ENCODE results near the gene OR1J4. TPM values are rescaled to one million over a fixed set of nuclear protein-coding genes. Genes with fewer than 3 reads are reported as not detected.

The OR1J4 gene
- total RNA-seq, 4 donors from 2014 or later, result not detected

GRCh38 chr9:122551371-122551770, 32.4 kb downstream of the OR1J4 start:
- no peak overlapping the region for H3K4me3 ChIP-seq
- H3K9me3 ChIP-seq, result no peaks in the 10 kb centered on the region
- DNase-seq, result no peak
- TF ChIP-seq CTCF (IDR thresholded peaks at IDR 0.05) (no peak), POLR2A (IDR thresholded peaks at IDR 0.05) (no peak)
- H3K27me3 ChIP-seq, result no peaks in the 10 kb centered on the region
- H3K27ac ChIP-seq, result no peak overlapping the region
- no peaks in the 10 kb centered on the region for H3K4me1 ChIP-seq
- no peaks in the 10 kb centered on the region for H3K36me3 ChIP-seq

- Histone ChIP-seq H3K9me3 (no peaks in the 10 kb centered on the region), H3K4me3 (no peak within 1 kb of the TSS), H3K36me3 (no peaks in the 10 kb centered on the region), H3K4me1 (no peaks in the 10 kb centered on the region), H3K27ac (no peak within 1 kb of the TSS), H3K27me3 (no peaks in the 10 kb centered on the region)
- TF ChIP-seq CTCF (IDR thresholded peaks at IDR 0.05) (no peak), POLR2A (IDR thresholded peaks at IDR 0.05) (no peak)
- DNase-seq, result no peak
Measured at GRCh38 chr9:122552812-122553211, 33.9 kb downstream of the OR1J4 start, which contains the start of gene OR1N2. Gene OR1N2, plus strand, starts transcription at chr9:122553112. Its CDS starts 100 bp downstream, at chr9:122553212.

- no peak for TF ChIP-seq CTCF (IDR thresholded peaks at IDR 0.05)
- no peaks in the 10 kb centered on the region for H3K9me3 ChIP-seq
- H3K27me3 ChIP-seq, result no peaks in the 10 kb centered on the region
- no peak for DNase-seq
- no peaks in the 10 kb centered on the region for H3K36me3 ChIP-seq
- H3K4me1 ChIP-seq, result no peaks in the 10 kb centered on the region
- no peak overlapping the region for H3K4me3 ChIP-seq
- H3K27ac ChIP-seq, result no peak overlapping the region
Measured at GRCh38 chr9:122561446-122561845, 42.5 kb downstream of the OR1J4 start.

- Histone ChIP-seq H3K27me3 (no peaks in the 10 kb centered on the region), H3K36me3 (no peaks in the 10 kb centered on the region), H3K4me3 (no peak overlapping the region), H3K9me3 (no peaks in the 10 kb centered on the region), H3K4me1 (no peaks in the 10 kb centered on the region), H3K27ac (no peak overlapping the region)
- TF ChIP-seq POLR2A (IDR thresholded peaks at IDR 0.05) (no peak), CTCF (IDR thresholded peaks at IDR 0.05) (no peak)
- DNase-seq, result no peak
Measured at GRCh38 chr9:122562134-122562760, 43.3 kb downstream of the OR1J4 start.

GRCh38 chr9:122567901-122568300, 49.0 kb downstream of the OR1J4 start:
- no peak for DNase-seq
- H3K27ac ChIP-seq, result no peak overlapping the region

More at GRCh38 chr9:122567901-122568300, 49.0 kb downstream of the OR1J4 start:
- TF ChIP-seq POLR2A (IDR thresholded peaks at IDR 0.05), result no peak
- Histone ChIP-seq H3K36me3 (no peaks in the 10 kb centered on the region), H3K27me3 (no peaks in the 10 kb centered on the region), H3K4me1 (no peaks in the 10 kb centered on the region), H3K9me3 (no peaks in the 10 kb centered on the region), H3K4me3 (no peak overlapping the region)

Other genes with a start within 250 kb of the OR1J4 start
- 10 to 100 TPM in 3 of 4 donors, 1 to 10 TPM in 1; 6.4 to 17.3 (median 13.8) TPM for gene PTGS1, start 148.1 kb upstream of the OR1J4 start, total RNA-seq
- gene OR1J1, start 41.2 kb upstream of the OR1J4 start, total RNA-seq, result not detected
- gene OR1J2, start 8.3 kb upstream of the OR1J4 start, total RNA-seq, result not detected
- gene OR1N1, start 8.2 kb downstream of the OR1J4 start, total RNA-seq, result not detected
- gene OR1N2, start 34.0 kb downstream of the OR1J4 start, total RNA-seq, result not detected
- gene OR1L8, start 64.2 kb downstream of the OR1J4 start, total RNA-seq, result not detected
- gene OR1Q1, start 95.6 kb downstream of the OR1J4 start, total RNA-seq, result not detected
- gene OR1B1, start 138.5 kb downstream of the OR1J4 start, total RNA-seq, result 1 to 10 TPM in 1 of 4 donors, not detected in 3; 1.4 TPM
- gene OR1L1, start 142.6 kb downstream of the OR1J4 start, total RNA-seq, result not detected
- gene OR1L3, start 156.0 kb downstream of the OR1J4 start, total RNA-seq, result not detected
- not detected for gene OR1L4, start 204.8 kb downstream of the OR1J4 start, total RNA-seq
- gene OR1L6, start 223.2 kb downstream of the OR1J4 start, total RNA-seq, result not detected